Measurements from ENCODE around the gene FYN.

GRCh38 chr6:111838749-111839484 is 34.3 kb downstream of the FYN start:
- TF ChIP-seq, protein P1, sequence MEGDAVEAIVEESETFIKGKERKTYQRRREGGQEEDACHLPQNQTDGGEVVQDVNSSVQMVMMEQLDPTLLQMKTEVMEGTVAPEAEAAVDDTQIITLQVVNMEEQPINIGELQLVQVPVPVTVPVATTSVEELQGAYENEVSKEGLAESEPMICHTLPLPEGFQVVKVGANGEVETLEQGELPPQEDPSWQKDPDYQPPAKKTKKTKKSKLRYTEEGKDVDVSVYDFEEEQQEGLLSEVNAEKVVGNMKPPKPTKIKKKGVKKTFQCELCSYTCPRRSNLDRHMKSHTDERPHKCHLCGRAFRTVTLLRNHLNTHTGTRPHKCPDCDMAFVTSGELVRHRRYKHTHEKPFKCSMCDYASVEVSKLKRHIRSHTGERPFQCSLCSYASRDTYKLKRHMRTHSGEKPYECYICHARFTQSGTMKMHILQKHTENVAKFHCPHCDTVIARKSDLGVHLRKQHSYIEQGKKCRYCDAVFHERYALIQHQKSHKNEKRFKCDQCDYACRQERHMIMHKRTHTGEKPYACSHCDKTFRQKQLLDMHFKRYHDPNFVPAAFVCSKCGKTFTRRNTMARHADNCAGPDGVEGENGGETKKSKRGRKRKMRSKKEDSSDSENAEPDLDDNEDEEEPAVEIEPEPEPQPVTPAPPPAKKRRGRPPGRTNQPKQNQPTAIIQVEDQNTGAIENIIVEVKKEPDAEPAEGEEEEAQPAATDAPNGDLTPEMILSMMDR (tag by site-specific recombination; IDR thresholded peaks at IDR 0.05), result no peak
- TF ChIP-seq ZNF132 (tag by site-specific recombination; IDR thresholded peaks at IDR 0.05; ENCODE audit: borderline replicate concordance) (no peak), ZNF24 (tag by site-specific recombination; IDR thresholded peaks at IDR 0.05) (no peak), SETDB1 (IDR thresholded peaks at IDR 0.05; ENCODE audit: insufficient read length, low read length) (no peak), ZFP3 (tag by site-specific recombination; IDR thresholded peaks at IDR 0.05; ENCODE audit: low read depth) (no peak), ZBTB8A (tag by site-specific recombination; IDR thresholded peaks at IDR 0.05) (no peak), YY1 (tag by site-specific recombination; IDR thresholded peaks at IDR 0.05) (no peak), ZNF211 (tag by site-specific recombination; IDR thresholded peaks at IDR 0.05; ENCODE audit: low read depth) (no peak), ZNF274 (IDR thresholded peaks at IDR 0.05; ENCODE audit: low read length) (no peak), ZNF274 (tag by site-specific recombination; IDR thresholded peaks at IDR 0.05; ENCODE audit: borderline replicate concordance) (no peak), ZFP37 (tag by site-specific recombination; IDR thresholded peaks at IDR 0.05) (no peak), ZNF776 (tag by site-specific recombination; IDR thresholded peaks at IDR 0.05; ENCODE audit: borderline replicate concordance) (no peak)

Data from HEK293 (cell line).